ENCODE measurements around the gene NOD1.
"Not testable (repeated sequence)": the region's sequence is repeated elsewhere in the genome, so short reads cannot be mapped to it uniquely, and the experiment has no call there.

Gene NOD1

GRCh38 chr7:30445770-30446169, 32.8 kb downstream of the NOD1 start:
- peak; percentile 85 for DNase-seq

DNA sequence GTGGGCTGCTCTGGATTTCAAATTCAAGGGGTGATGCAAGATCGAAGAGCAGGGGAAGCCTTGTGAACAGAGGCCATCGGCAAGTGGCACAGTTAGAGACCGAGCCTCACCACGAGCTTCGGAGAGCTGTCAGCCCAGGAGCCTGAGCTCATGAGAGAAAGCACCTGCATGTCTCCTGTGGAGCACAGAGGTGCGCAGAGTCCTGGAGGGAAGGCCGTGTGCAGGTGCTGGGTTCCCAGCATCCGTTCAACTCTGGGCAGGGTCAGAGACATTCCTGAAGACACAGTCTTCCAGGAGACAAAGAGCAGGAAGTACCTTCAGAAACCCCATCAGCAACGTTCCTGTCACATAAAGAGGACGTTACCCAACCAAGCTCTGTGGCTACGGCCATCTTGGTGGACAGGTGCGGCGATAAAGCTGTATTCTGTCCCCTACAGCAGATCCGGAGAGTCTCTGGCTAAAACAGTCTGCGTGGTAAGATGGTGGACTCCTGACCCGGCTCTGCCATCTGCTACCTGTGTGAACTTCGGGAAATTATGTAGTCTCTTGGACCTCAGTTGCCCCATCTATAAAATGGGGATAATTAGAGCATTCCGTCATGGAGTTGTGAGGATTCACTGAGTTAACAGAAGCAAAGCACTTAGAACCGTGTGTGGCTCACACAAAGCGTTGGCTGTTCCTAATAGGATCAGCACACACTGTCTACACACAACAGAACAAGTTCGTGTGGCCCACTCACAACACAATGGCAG, 40.6 kb downstream of the NOD1 start:
- DNase-seq: no peak

- DNase-seq: no peak
Observed at GRCh38 chr7:30436518-30436917, 42.1 kb downstream of the NOD1 start.

- DNase-seq: no peak
Observed at GRCh38 chr7:30436046-30436445, 42.5 kb downstream of the NOD1 start.

- no peak for DNase-seq
Observed at GRCh38 chr7:30434140-30434799, 44.3 kb downstream of the NOD1 start.

DNA sequence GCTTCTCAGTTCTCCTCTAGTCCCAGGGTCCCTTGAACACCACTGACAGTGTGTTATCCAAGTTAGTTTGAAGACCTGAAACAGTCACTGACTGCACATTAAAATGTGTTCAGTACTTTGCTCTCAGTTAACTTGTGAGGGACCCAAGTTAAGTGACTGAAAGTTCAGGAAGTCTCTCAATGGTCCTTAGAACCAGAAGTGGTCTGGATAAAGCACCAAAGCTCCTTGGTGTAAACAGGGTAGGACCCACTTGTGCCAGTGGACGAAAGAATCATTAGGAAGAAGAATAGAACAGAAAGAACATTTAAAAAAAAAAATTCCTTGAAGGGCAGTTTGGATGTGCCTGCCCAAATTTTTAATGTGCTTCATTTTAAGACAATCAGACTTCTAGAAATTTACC, 45.1 kb downstream of the NOD1 start:
- no peak for DNase-seq

DNA sequence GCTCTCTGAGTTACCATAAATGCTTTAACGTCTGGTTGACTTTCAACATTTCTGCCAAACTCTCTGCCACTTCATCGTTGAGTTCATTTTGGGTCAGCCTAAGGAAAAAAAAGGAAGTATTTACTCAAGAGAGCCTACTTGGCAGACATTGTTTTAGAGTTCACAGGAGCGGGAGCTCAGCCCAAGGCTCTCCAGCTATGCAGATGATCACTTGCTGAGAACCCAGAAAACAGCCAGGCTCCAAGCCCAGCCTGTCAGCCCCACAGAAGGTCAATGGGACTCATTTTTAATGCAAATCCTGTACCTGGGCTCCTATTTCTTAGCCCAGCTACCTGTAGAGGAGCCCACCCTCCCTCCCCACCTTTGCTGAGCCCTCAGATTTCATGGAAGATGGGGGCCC, 45.5 kb downstream of the NOD1 start:
- peak; percentile 90 for DNase-seq

DNA sequence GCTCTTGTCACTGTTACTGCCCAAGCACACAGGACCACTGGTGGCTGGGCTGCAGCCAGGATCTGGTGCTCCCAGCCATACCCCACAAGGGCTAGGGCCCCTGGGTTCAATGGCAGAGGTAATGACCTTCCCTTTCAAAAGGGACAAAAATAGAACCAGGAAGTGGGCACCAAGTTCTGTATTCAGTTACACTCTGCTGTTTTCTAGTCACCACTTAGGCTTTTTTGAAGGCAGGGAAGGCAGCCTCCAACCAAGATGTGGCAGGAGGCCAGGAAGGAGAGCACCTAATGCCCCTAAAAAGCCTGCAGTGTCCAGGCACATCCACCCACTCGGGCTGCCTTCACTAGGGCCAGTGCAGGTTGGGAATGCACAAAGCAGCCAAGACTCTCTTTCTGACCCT, 47.8 kb downstream of the NOD1 start:
- DNase-seq: peak; percentile 27

GRCh38 chr7:30430276-30430675, 48.3 kb downstream of the NOD1 start:
- no peak for DNase-seq

DNA sequence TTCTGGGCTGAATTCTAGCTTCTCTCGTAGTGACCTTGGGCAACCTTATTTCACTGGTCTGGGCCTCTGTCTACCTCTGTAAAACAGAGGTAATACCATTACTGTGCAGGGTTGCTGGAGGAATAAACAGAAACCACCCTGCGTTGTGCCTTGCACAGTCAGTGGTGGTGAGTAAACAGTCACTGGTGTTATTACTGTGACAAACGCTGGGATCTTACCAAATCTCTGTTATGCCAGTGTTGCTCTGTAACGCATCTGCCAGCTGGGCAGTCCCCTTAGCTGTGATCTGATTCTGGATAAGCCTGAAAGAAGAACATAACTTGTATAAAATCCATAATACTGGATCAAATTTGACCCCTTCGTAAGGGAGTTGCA, 49.4 kb downstream of the NOD1 start:
- DNase-seq: no peak

- DNase-seq: peak; percentile 62
Observed at GRCh38 chr7:30428246-30429155, 50.1 kb downstream of the NOD1 start.

- DNase-seq: no peak
Observed at GRCh38 chr7:30427296-30428070, 51.1 kb downstream of the NOD1 start.

DNA sequence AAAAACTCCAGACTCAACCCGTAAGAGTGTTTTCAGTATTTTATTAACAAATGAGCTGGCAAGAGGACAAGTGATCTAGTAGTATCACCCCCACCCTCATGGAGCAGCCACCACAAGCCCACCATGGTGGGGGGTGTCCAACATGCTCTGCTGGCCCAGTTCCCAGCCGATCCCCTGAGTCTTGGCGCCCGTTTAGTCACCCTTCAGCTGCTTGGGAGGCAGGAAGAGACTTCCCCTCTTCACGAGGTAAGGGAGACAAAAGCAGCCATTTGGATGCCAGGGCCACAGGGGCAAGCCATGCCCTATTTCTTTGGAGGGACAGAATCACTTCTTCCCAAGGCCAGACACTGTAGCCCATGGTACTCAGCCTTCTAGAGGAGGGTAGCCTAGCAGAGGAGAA, 54.1 kb downstream of the NOD1 start:
- DNase-seq: no peak

DNA sequence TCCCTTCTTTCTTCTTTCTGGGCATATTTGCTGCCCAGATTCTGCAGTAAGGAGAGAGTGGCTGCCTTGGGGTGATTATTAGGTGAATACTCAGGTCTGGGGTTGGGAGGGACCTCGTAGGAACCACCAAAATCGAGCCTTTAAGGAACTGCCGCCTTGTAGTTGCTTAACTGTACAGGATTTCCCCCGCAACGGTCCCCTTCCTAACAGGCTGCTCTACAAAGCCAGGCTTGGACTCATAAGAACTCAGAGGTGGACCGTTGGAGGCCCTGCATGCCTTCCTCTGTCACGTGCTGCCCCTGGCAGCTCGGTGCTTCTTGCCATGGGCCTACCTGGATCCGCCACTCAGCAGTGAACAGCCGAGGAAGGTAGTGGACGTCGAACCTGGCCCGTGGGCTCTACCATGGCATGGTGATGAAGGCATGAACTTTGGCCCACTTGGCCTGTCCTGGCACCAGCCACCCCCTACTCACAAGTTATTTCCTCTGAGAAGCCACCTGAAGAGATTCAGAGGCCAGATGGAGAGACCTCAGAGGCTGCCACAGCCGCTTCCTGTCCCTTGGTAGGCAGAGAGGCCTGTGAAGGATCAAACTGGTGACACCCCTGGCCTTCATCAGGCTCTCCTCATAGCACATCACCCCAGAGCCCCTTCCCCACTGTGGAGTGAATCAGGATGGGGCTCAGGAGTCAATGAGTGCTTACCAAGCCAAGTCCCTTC, 54.6 kb downstream of the NOD1 start:
- no peak for DNase-seq

- no peak for DNase-seq
Observed at GRCh38 chr7:30422922-30423321, 55.7 kb downstream of the NOD1 start.

DNA sequence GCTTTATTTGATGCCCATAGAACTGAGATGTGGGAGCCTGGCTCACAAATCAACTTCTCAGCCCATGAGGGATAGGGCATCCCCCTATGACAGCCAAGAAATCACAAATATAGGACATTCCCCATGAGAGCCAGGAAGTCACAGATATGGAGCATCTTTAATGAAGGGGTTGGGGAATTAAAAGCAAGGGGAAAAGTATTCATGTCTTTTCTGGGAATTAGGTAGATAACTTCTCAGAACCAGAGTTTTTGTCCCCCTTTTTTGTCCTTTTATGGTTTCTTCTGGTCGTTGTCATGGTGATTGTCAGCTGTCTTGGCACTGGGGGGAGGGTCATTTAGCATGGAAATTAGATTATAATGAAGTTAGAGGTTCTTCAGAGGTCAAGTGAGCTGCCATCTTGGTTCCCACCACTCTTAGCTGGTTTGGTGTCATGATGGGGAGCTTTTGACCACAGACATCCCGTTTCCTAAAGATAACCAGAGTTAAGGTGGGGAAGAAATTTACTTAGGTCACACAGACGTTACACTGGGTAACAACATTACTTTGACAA, 56.9 kb downstream of the NOD1 start:
- no peak for DNase-seq

DNA sequence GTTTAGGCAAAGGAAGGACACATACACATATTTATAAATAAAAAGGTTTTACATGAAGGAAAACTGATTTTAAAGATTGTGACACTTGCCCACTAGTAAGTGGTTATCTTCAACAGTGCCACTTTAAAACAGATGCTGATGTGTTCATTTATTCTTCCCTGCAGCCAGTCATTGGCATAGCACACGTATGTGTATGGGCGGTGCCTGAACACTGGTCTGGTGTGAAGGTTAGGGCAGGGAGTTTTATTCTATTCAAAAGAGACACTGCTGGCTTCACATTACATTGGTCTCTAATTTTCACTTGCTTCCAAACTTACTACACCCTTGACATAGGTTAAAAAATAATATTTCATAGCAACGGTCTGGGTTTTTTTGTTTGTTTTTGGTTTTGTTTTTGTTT, 57.9 kb downstream of the NOD1 start:
- no peak for DNase-seq

DNA sequence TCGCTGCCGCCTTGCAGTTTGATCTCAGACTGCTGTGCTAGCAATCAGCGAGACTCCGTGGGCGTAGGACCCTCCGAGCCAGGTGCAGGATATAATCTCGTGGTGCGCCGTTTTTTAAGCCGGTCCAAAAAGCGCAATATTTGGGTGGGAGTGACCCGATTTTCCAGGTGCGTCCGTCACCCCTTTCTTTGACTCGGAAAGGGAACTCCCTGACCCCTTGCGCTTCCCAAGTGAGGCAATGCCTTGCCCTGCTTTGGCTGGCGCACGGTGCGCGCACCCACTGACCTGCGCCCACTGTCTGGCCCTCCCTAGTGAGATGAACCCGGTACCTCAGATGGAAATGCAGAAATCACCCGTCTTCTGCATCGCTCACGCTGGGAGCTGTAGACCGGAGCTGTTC, 58.5 kb downstream of the NOD1 start:
- DNase-seq: not testable (repeated sequence)

DNA sequence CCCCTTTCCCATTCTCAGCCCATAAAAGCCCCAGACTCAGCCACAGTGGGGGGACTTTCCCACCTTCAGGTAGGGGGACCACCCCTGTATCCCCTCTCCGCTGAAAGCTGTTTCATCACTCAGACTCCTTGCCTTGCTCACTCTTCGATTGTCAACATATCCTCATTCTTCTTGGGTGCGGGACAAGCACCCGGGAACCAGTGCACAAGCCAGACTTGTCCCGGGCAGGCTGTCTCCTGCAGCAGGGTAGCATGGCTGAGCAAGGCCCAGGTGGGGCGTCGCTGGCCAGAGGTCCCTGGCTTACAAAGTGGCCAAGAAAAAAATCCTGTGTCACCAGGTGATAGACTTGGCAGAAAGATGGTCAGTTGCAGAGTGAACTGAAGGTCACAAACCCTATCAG, 64.7 kb downstream of the NOD1 start:
- no peak for DNase-seq

GRCh38 chr7:30412782-30413504, 65.6 kb downstream of the NOD1 start:
- DNase-seq: peak; percentile 64

DNA sequence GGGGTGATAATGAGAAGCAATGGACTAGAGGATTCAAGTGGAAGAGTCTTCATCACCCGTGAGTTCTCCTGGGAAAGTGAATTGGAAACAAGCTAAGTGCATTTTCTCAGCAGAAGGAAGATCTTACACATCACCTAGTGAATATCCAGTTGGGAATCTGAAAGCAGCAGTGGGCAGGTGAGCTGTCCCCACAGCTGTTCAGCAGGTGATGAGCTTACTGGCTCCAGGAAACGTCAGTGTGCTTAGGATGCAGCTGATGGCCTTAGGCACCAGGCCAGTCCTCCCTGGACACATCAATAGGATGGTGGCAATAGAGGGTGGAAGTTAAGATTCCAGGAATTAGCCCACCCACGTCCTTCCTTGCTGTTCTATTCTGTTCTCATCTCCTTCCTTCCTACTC, 66.7 kb downstream of the NOD1 start:
- DNase-seq: no peak
